Breast epithelium (tissue), 3 donors: Measurements from ENCODE around the gene PFKFB2.

ENCODE experiments used
- POLR2AphosphoS5 ChIP-seq, 3 donors: sonication (generic); formaldehyde crosslinking; IDR thresholded peaks; one replicate each; pipeline ENCODE4 v1.6.1; 2017; ENCODE audit warnings: antibody characterized with exemption in 3 of 3
- TF ChIP-seq, protein P1 (sequence below), 3 donors: fragments of 450-650 bp; IDR thresholded peaks; one replicate each; pipeline ENCODE4 v1.5.1; 2016 to 2017; ENCODE audit warnings: antibody characterized with exemption in 3 of 3, mild to moderate bottlenecking in 3 of 3, moderate library complexity in 3 of 3

DNA sequence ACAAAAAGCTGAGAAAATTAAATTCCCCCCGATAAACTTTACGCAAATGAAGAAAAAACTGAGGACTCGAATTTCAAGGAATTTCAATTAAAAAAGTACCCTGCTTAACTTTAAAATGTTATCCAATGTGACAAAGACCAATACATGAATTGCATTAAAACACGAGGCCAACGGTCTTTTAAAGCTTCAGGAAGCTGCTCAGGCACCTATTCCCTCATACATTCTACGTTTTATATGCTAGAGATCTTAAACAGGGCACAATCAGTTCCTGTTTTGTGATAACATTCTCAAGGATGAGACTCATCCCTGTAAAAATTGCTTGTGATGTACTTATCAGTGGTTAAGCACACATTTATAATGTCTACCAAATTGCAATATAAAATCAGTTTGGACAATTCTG, 5.0 kb upstream of the PFKFB2 start:
- TF ChIP-seq, protein P1, sequence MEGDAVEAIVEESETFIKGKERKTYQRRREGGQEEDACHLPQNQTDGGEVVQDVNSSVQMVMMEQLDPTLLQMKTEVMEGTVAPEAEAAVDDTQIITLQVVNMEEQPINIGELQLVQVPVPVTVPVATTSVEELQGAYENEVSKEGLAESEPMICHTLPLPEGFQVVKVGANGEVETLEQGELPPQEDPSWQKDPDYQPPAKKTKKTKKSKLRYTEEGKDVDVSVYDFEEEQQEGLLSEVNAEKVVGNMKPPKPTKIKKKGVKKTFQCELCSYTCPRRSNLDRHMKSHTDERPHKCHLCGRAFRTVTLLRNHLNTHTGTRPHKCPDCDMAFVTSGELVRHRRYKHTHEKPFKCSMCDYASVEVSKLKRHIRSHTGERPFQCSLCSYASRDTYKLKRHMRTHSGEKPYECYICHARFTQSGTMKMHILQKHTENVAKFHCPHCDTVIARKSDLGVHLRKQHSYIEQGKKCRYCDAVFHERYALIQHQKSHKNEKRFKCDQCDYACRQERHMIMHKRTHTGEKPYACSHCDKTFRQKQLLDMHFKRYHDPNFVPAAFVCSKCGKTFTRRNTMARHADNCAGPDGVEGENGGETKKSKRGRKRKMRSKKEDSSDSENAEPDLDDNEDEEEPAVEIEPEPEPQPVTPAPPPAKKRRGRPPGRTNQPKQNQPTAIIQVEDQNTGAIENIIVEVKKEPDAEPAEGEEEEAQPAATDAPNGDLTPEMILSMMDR (IDR thresholded peaks at IDR 0.05), result no peak
- no peak for TF ChIP-seq POLR2AphosphoS5 (IDR thresholded peaks at IDR 0.05)
